GM12873 (cell line): ENCODE data around the gene FGGY.

ENCODE experiments used
- CTCF ChIP-seq: IDR thresholded peaks from 2 replicates; pipeline ENCODE4 v1.5.1; 2012; ENCODE audit warnings: low read depth, mild to moderate bottlenecking, moderate library complexity, low read length, control low read depth; ENCODE audit not compliant: insufficient read depth; ENCODE audit errors: missing control alignments

FGGY gene

DNA sequence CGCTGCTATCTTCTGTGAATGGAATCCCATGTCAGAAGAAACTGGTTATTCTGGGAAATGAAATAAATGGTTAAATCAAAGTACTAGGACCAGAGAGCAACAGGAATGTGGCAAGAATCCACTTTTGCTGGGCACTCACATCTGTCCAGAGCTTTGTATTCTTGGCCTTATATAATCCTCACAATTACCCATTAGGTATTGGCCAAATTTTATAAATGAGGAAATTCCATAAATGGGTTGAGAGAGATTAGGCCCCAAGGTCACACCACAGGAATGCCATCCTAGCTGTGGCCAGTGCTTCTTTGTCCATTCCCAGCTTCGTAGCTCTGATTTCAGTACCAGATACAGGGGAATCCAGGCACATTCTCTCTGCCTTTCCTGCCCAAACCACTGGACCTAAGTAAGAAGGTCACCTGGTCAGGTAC is 441.7 kb downstream of the FGGY start:
- no peak for TF ChIP-seq CTCF

DNA sequence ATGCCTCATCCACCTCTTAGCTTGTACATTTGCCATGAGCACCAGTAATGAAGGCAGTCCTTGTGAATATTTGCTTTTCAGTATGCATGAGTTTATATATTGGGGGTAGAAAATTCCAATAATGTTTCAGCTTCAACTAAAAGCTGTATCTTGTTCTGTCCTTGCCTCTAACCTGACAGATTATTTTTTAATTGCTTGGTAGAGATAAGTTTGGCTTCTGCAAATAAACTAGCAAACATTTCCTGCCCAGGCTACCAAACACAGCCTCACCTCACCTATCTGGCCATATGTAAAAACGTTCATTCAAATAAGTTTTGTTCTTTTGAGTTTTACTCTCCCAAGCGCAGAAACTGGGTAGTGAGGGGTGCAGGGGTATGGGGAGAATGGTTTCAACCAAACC is 442.2 kb downstream of the FGGY start:
- TF ChIP-seq CTCF: no peak

GRCh38 chr1:59742526-59742925 is 445.6 kb downstream of the FGGY start:
- TF ChIP-seq CTCF: no peak

DNA sequence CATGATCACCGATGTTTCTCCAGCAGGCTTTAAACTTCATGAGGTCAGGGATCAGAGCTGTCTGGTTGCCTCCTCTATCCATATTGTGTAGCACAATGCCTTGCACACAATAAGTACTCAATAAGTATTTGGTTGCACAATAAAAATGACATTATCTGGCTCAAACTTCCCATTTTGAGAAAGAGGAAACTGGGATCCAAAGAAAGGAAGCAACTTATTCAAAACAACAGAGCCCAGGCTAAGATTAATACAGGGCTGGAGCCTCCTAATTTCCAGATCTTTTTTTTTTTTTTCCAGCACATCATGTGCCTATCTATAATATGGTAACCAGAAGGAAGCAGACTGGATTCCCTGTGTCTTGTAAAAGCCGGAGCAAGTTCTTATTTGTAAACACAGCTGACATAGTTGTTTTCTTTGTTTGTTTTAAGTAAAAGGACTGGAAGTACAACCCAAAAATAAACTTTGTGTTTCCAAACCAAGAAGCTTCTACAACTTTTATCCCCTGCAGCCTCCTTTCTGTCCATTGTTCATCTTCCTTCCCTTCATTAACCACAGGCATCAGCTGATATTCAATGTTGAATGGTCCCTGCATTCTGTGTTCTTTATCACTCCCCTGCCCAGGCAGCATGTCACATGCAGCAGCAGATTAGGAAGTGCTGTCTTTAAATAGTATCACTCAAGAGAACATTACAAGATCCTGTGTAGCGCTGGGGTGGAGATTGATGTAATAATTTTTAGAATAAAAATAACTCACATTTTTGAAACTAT is 446.6 kb downstream of the FGGY start:
- TF ChIP-seq CTCF: no peak

- TF ChIP-seq CTCF: no peak
Measured at GRCh38 chr1:59747420-59748024, 450.6 kb downstream of the FGGY start.

- no peak for TF ChIP-seq CTCF
Measured at GRCh38 chr1:59748123-59748522, 451.2 kb downstream of the FGGY start.

DNA sequence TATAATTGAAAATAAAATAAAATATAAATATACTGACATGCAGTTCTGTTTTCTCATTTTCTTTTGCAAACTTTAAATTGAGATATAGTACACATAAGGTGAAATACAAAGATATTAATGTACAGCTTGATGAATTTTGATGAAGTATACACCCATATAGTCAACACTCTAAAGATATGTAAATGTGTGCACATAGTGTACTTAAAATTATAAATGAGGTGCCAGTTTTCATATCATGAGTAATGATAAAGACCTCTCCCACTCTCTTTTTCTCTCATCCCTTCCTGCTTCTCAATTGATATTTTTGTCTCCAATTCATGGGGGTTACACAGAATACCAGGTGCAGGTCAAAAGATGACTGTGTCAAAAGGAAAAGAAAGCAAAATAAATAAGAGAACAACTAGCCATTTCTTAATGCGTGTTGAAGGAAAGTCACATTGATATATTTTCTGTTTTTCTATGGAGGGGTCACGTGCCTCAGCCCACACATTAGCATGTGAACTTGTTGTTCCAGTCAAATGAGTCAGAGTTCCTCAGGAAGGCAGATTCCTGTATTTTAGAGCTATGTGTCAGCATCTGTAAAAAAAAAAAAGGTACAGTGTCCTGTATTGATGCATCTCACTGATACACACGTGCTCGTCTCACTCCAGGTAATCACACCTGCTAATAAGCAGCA is 453.6 kb downstream of the FGGY start:
- TF ChIP-seq CTCF: no peak
